WTC11 (cell line): ENCODE measurements around the gene OBI1. TPM values are rescaled to one million over a fixed set of nuclear protein-coding genes. Genes with fewer than 3 reads are reported as not detected.
A peak's percentile ranks its signal among the peaks of the same experiment; 100 is the strongest.

ENCODE experiments used
- ATAC-seq: fragments of 200-7000 bp; cut with Tn5 transposase; 2 replicates; pipeline ENCODE4 v1.10.0; 2021; ENCODE audit warnings: mild to moderate bottlenecking, moderate library complexity
- CTCF ChIA-PET: fragments of 300-600 bp; sonication (Branson Sonifier 250); formaldehyde crosslinking; loops from one replicate; lab custom pipeline; 2021; ENCODE audit warnings: antibody characterized with exemption; lab: Charles Lee
- POLR2A ChIA-PET: fragments of 350-600 bp; sonication (Branson Sonifier 250); formaldehyde crosslinking; loops from one replicate; lab custom pipeline; 2021; ENCODE audit warnings: antibody characterized with exemption; lab: Charles Lee
- DNase-seq: peaks from one replicate; pipeline ENCODE4 v3.0.0; 2021; ENCODE audit warnings: low spot score
- H3K27ac Mint-ChIP-seq: 2 replicates; pipeline ENCODE4 v1.8.0; 2021; ENCODE audit warnings: mixed read lengths
- H3K27me3 Mint-ChIP-seq: 2 replicates; pipeline ENCODE4 v1.8.0; 2021; ENCODE audit warnings: low read depth, mild to moderate bottlenecking, moderate library complexity, mixed read lengths
- H3K36me3 Mint-ChIP-seq: 2 replicates; pipeline ENCODE4 v1.8.0; 2021; ENCODE audit warnings: mixed read lengths
- H3K4me1 Mint-ChIP-seq: 2 replicates; pipeline ENCODE4 v1.8.0; 2022; ENCODE audit warnings: mixed read lengths
- H3K4me3 Mint-ChIP-seq: 2 replicates; pipeline ENCODE4 v1.8.0; 2021; ENCODE audit warnings: mild to moderate bottlenecking, moderate library complexity, mixed read lengths
- H3K9me3 Mint-ChIP-seq: 2 replicates; pipeline ENCODE4 v1.8.0; 2021; ENCODE audit warnings: mixed read lengths
- AFF4 ChIP-seq: sonication (generic); formaldehyde crosslinking; IDR thresholded peaks from 2 replicates; pipeline ENCODE4 v1.8.1; 2023; ENCODE audit warnings: mild to moderate bottlenecking, missing genetic modification reagents, borderline replicate concordance
- AR ChIP-seq: fragments of 250-450 bp; sonication (Bioruptor Pico); IDR thresholded peaks from 2 replicates; pipeline ENCODE4 v1.9.0; 2021; ENCODE audit warnings: mild to moderate bottlenecking
- CTCF ChIP-seq: fragments of 200-600 bp; IDR thresholded peaks from 2 replicates; pipeline ENCODE4 v1.8.0; 2022; ENCODE audit warnings: antibody characterized with exemption
- E2F5 ChIP-seq: sonication (generic); formaldehyde crosslinking; IDR thresholded peaks from 2 replicates; pipeline ENCODE4 v1.8.1; 2022; ENCODE audit warnings: mild to moderate bottlenecking, moderate library complexity, missing genetic modification reagents
- FOXJ3 ChIP-seq: sonication (generic); formaldehyde crosslinking; IDR thresholded peaks from 2 replicates; pipeline ENCODE4 v1.9.0; 2021; ENCODE audit warnings: missing genetic modification reagents, mild to moderate bottlenecking, borderline replicate concordance
- GTF2I ChIP-seq: fragments of 250-450 bp; sonication (Bioruptor Pico); conservative IDR thresholded peaks from 2 replicates; pipeline ENCODE4 v1.4.0; 2021; ENCODE audit warnings: mild to moderate bottlenecking
- HMGA2 ChIP-seq: fragments of 250-450 bp; sonication (Bioruptor Pico); IDR thresholded peaks from 2 replicates; pipeline ENCODE4 v1.4.0; 2021; ENCODE audit warnings: mild to moderate bottlenecking, moderate library complexity
- MAX ChIP-seq: sonication (generic); formaldehyde crosslinking; IDR thresholded peaks from 2 replicates; pipeline ENCODE4 v1.8.0; 2022; ENCODE audit warnings: mild to moderate bottlenecking, missing genetic modification reagents
- NFE2L1 ChIP-seq: sonication (generic); formaldehyde crosslinking; IDR thresholded peaks from 2 replicates; pipeline ENCODE4 v1.8.1; 2023; ENCODE audit warnings: missing genetic modification reagents
- NR2C2 ChIP-seq: sonication (generic); formaldehyde crosslinking; IDR thresholded peaks from 2 replicates; pipeline ENCODE4 v1.8.0; 2022; ENCODE audit warnings: mild to moderate bottlenecking, missing genetic modification reagents
- USF1 ChIP-seq: sonication (generic); formaldehyde crosslinking; IDR thresholded peaks from 2 replicates; pipeline ENCODE4 v1.8.0; 2022; ENCODE audit warnings: mild to moderate bottlenecking, missing genetic modification reagents
- total RNA-seq: library from RNA; stranded (reverse); gene quantifications from 3 replicates; pipeline ENCODE4 v1.2.3, GENCODE V29; 2021

The OBI1 gene
- total RNA-seq, 1 experiment from 2014 or later = 13.4 TPM

GRCh38 chr13:78630511-78630910, 28.4 kb downstream of the OBI1 start:
- TF ChIP-seq NFE2L1 (CRISPR knock-in tag) = no peak
- TF ChIP-seq USF1 (CRISPR knock-in tag) = no peak
- no peak for TF ChIP-seq NR2C2
- no peak for TF ChIP-seq MAX (CRISPR knock-in tag)
- TF ChIP-seq HMGA2 (CRISPR knock-in tag) = no peak
- CTCF ChIA-PET = no interaction called here
- H3K27ac Mint-ChIP-seq = no peak overlapping the region
- no peaks in the 10 kb centered on the region for H3K4me1 Mint-ChIP-seq
- DNase-seq (no peak), ATAC-seq (no peak)
- H3K4me3 Mint-ChIP-seq = no peak overlapping the region
- no peaks in the 10 kb centered on the region for H3K9me3 Mint-ChIP-seq
- no peaks in the 10 kb centered on the region for H3K27me3 Mint-ChIP-seq
- H3K36me3 Mint-ChIP-seq = peaks cover 65% of the 10 kb centered on the region
- POLR2A ChIA-PET = no interaction called here

- Mint-ChIP-seq H3K36me3 (peaks cover 27% of the 10 kb centered on the region), H3K4me3 (no peak overlapping the region), H3K27me3 (no peaks in the 10 kb centered on the region), H3K4me1 (peaks cover 7% of the 10 kb centered on the region), H3K9me3 (no peaks in the 10 kb centered on the region), H3K27ac (0 out of 2 replicates have a peak overlapping the region, but pooled peaks have one; percentile 27)
- TF ChIP-seq E2F5 (CRISPR knock-in tag) = no peak
- no peak for TF ChIP-seq FOXJ3 (CRISPR knock-in tag)
- TF ChIP-seq AFF4 = no peak
- TF ChIP-seq USF1 (CRISPR knock-in tag) = no peak
- no peak for TF ChIP-seq AR
- TF ChIP-seq GTF2I (CRISPR knock-in tag) = no peak
- TF ChIP-seq CTCF = no peak
- DNase-seq = no peak
- CTCF ChIA-PET = no interaction called here
- POLR2A ChIA-PET = no interaction called here
- no peak for ATAC-seq
Measured at GRCh38 chr13:78625384-78625783, 33.6 kb downstream of the OBI1 start.
